Inflammatory macrophage treated with lipopolysaccharide for 1 hour (primary cell): ENCODE measurements around the gene SAP25.
"Not testable (repeated sequence)": the region's sequence is repeated elsewhere in the genome, so short reads cannot be mapped to it uniquely, and the experiment has no call there.

ENCODE experiments used
- DNase-seq, 2 donors: peaks; one replicate each; pipeline ENCODE4 v3.0.0-alpha.2; 2020 to 2022

Gene SAP25

DNA sequence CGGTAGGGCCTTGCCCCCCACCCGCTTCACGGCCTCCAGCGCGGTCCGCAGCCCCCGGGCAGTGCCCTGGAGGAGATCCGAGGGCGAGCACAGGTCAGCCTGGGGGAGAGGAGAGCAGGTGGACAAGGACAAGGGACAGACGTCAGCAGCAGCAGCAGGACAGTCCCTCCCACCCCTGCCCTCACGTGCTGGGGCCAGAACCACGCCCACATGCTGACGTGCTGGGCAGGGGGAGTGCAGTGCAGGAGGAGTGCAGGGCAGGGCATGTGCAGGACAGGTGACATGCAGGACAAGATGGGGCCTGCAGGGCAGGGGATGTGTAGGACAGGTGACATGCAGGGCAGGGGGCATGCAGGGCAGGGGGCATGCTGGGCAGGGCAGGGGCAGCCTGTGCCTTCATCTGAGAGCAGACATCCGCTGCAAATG lies 1.5 kb upstream of the SAP25 start:
- no peak for DNase-seq

- DNase-seq = no peak
These were observed 884 bp upstream of the SAP25 start for GRCh38 chr7:100574362-100575205.

- no peak for DNase-seq
These were observed 588 bp downstream of the SAP25 start for GRCh38 chr7:100572949-100573675.

DNA sequence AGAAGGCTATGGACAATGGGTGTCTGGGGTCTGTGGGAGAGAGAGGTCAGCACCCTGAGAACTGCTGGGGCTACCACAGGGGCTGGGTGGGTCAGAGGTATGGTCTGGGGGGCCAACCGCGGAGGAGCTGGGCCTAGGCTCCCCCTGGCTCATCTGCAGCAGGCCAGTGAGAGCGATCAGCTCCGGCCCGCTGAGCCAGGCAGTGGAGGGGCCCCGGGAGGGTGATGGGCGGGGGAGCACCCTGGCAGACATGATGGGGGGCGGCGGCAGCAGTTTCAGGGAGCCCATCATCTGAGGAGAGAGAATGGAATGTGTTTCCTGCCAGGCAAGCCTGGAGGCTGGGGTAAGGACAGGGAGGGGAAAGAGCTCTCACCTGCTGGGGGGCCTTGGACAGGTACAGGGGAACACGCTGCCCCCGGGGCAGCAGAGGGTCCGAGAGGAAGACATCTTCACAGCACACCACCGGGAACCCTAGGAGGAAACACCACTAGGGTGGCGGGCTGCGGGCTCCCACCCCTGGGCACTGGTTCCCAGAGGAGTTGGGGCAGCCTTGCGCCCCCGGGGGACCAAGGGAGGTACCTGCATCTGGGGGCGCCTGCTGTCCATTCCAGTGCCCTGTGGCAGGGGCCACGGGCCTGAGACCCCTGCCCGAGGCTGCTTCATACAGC lies 1.3 kb downstream of the SAP25 start:
- no peak for DNase-seq

- DNase-seq = no peak
These were observed 1.9 kb downstream of the SAP25 start for GRCh38 chr7:100571829-100572116.

DNA sequence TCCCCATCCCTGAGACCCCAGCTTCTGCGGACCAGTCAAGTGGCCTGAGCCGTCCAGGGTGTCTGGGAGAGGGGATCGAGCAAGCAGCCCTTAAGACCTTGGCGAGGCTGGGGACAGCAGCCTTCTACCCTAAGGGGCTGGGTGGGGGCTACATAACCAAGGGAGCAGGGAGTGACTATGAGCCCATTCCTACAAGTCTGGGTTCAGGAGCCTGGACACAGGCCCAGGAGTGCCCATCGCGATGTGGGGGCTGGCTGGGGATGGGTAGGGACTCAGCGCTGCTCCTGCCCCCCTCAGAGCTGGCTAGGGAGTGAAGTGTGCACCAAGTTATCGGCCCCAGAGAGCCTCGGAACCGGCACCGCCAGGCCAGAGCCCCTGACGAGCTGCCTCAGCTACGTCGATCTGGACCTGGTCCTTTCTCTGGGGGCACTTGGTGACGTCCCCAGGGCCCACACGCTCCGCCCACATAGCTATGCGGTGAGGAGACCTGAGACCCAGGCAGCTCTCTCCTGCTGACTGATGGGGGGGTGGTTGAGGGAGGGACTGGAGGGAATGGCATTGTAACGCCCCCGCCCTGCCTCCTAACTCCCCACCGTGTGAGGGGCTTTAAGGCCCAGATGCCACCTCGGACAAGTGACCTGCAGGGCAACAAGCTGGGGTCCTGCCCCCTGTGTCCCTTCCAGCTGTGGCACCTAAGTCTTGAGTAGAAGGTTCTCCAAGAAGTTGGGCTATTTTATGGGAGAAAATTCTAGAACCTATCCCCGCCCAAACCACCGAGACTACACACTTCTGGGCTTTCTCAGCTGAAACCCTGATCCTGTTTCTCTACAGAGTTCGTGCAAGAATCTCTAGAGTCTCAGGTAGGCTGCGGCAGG lies 2.5 kb downstream of the SAP25 start:
- DNase-seq = no peak

DNA sequence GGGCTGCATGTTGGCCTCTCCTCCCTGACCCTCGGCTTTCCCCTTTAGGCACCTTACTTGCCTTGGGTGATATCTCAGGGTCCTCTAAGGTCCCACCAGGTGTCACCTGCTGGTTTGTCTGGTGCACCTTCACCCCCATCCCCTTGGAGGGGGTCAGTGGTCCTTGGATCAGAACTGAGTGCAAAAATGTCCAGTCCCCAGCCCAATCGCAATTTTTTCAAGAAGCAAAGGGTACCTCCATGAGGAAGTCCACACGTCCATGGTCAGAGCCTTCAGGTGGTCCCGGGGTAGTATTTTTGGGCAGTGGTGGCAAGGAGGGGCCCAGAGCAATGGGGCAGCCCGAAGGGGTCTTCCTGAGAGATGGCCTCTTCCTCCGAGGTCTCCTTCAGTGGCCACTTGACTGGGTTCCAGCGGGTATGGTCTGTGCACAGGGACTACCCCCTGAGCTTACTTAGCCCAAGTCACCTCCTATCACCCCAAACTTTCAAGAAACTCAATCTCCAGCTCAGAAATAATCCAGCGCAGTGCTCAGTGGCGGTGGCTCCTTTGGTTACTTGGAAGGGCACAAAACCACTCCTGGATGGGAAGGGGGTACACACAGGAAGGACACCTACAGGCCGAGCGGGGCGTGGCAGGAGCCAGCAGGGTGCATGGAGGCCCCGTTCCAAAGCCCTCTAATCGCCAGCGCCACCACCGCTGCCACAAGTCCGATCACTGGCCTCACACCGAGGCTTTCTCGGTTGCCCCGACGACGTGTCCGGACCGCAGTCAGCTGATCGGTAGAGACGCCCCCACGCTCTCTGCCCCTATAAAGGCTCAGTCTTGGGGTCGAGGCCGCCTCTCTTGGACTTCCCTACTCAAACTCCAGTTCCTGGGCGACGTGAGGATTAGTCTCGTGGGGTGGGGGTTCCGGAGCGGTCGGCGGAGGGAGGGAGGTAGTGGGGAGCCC lies 4.5 kb downstream of the SAP25 start:
- DNase-seq = peak; percentile 44 to 57

DNA sequence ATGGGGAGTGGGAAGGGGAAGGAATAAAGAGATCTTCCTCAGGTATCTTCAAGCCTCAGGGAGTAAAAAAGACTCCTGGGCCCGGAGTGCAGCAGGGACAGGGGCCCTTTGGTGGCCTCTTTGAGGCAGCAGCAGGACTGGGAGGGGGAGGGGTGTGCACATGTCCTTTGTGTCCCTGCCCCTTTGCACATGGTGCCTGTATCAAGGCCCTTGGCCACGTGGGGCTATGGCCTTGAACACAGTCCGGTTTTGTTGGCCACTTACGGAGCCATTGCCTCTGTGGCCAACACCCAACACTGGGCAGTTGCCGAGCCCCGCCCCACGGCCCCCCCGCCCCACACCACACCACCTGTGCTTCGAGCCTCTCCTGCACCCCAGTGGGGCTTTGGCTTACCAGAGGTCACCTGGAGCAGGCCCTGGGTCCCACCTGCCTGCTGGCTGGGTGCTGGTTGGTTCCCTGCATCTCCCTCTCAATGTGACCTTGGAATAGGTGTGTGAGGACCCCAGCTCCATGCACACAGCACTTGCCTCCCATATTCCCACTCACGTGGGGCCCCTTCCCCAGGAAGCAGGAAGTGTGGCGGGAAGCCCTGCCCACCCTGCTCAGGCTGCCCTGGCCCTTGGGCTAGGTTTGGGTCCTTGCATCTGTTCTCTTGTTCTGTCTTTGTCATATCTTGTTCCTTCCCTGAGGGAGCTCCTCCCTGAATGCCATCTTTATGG lies 5.4 kb downstream of the SAP25 start:
- no peak for DNase-seq

- no peak for DNase-seq
These were observed 5.9 kb downstream of the SAP25 start for GRCh38 chr7:100567751-100568175.

GRCh38 chr7:100567031-100567730 lies 6.5 kb downstream of the SAP25 start:
- DNase-seq = no peak

DNA sequence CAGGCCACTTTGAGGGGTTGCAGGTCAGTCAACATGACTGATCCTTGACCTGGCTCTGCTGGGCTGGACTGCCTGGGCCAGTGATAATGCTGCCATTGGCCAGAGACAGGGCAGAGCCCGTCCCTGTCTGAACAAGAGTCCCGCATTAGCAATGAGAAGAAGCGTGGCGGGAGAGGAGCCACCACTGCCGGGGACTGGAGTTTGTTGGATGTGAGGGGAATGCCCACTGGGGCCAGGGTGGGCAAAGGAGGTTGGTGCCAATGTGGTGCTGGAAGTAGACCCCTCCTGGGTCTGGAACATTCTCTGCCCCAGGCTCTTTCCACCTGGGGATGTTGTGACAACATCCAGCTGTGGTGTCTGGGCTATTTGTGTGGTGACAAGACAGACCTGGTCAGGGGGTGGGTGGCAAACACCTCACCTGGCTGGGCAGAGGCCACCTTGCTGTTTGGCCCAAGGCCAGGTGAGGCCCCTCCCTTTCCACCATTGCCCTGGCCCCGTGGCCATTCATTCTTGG lies 7.6 kb downstream of the SAP25 start:
- DNase-seq = no peak

DNA sequence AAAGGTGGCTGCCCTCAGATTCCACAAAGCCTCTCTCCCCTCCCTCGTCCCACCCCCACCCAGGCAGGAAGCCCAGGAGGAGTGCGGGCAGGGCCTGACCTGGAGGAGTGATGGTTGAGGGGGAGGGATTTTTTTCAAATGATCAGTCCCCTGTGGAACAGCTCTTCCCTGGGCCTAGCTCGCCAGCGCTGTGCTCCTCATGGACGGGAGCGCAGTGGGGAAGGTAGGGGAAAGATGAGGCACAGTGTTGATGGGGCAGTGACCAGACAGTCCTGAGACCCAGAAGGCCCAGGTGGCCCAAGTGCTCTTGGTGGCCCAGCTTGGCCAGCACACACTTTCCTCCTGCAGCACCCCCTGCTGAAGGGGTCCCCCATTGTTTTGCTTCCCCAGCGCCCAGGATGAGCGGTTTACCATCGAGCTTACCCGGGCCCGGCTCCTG lies 8.5 kb downstream of the SAP25 start:
- DNase-seq = no peak

DNA sequence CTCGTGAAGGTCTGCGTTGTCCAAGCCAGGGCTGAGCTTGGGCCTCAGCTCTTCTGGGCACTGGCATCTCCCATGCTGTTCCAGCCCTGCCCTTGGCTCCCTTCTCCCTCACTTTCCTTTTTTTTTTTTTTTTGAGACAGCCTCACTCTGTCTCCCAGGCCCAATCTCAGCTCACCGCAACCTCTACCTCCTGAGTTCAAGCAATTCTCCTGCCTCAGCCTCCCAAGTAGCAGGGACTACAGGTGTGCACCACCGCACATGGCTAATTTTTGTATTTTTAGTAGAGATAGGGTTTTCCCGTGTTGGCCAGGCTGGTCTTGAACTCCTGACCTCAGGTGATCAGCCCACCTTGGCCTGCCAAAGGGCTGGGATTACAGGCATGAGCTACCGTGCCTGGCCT lies 9.3 kb downstream of the SAP25 start:
- DNase-seq = not testable (repeated sequence)

- peak; percentile 46 to 93 for DNase-seq
These were observed 9.8 kb downstream of the SAP25 start for GRCh38 chr7:100563809-100564400.

DNA sequence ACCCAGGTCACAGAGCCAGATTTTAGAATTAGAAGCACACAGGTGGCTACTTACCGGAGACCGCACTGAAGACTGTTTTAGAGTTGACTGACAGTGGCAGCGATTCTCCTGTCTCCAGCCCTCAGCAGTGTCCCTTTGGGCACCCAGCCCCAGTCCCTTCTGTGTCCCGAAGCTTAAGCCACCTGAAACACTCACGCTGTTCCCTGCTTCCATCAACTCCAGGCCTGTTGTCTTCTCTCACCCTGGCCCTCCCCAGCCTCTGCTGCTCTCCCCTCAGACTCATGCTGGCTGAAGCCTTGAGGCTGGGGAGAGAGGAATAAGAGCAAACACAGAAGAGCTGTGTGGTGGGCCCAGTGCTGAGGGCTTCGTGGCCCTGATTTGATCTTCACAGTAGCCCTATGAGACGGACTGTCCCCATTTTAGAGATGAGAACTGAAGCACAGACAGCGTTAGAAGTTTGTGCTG lies 10.6 kb downstream of the SAP25 start:
- no peak for DNase-seq

GRCh38 chr7:100562195-100563099 lies 11.3 kb downstream of the SAP25 start:
- no peak for DNase-seq

- DNase-seq = no peak
These were observed 12.1 kb downstream of the SAP25 start for GRCh38 chr7:100561491-100562194.

DNA sequence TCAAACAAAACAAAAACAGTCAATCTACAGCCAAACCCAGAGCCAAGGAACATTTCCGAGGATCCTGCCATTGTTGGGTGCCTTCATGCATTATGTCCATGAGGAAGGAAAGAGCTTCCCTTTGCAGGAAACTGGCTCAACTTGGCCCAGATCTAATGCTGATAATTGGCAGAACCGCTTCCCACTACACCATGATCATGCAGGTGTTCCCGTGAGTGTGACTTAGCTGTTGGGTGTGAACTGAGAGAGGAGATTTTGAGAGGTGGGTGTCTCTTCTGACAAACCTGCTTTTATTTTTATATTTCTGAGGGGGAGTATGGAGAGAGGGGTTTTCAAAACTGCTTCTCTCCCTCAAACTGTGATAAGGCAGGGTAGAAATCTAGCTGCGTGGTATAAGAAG lies 14.6 kb downstream of the SAP25 start:
- DNase-seq = no peak
